ENCODE measurements around the gene AWAT2. TPM values are rescaled to one million over a fixed set of nuclear protein-coding genes. Genes with fewer than 3 reads are reported as not detected.

Gene AWAT2
- total RNA-seq, 1 donor from 2014 or later, result not detected

GRCh38 chrX:70026851-70027200 lies 22.9 kb downstream of the AWAT2 start:
- Mint-ChIP-seq H3K27me3 (ENCODE audit: unreplicated experiment) (no peaks in the 10 kb centered on the region), H3K27ac (ENCODE audit: unreplicated experiment) (no peak overlapping the region), H3K9me3 (ENCODE audit: unreplicated experiment) (no peaks in the 10 kb centered on the region), H3K4me1 (ENCODE audit: low read depth, unreplicated experiment) (peaks cover 9% of the 10 kb centered on the region), H3K36me3 (ENCODE audit: unreplicated experiment) (no peaks in the 10 kb centered on the region), H3K4me3 (ENCODE audit: unreplicated experiment) (no peak overlapping the region)
- DNase-seq, result no peak
- no peak for TF ChIP-seq CTCF (IDR thresholded peaks at IDR 0.05; ENCODE audit: partially characterized antibody, unreplicated experiment)

- H3K4me1 Mint-ChIP-seq (ENCODE audit: low read depth, unreplicated experiment), result peaks cover 8% of the 10 kb centered on the region
- H3K27me3 Mint-ChIP-seq (ENCODE audit: unreplicated experiment), result no peaks in the 10 kb centered on the region
- no peak for DNase-seq
- H3K36me3 Mint-ChIP-seq (ENCODE audit: unreplicated experiment), result no peaks in the 10 kb centered on the region
- no peak overlapping the region for H3K4me3 Mint-ChIP-seq (ENCODE audit: unreplicated experiment)
- no peak overlapping the region for H3K27ac Mint-ChIP-seq (ENCODE audit: unreplicated experiment)
- no peaks in the 10 kb centered on the region for H3K9me3 Mint-ChIP-seq (ENCODE audit: unreplicated experiment)
- no peak for TF ChIP-seq CTCF (IDR thresholded peaks at IDR 0.05; ENCODE audit: partially characterized antibody, unreplicated experiment)
These were observed 23.5 kb downstream of the AWAT2 start for GRCh38 chrX:70026112-70026850.

- no peak overlapping the region for H3K4me3 Mint-ChIP-seq (ENCODE audit: unreplicated experiment)
- H3K27ac Mint-ChIP-seq (ENCODE audit: unreplicated experiment), result no peak overlapping the region
- H3K4me1 Mint-ChIP-seq (ENCODE audit: low read depth, unreplicated experiment), result peaks cover under 1% of the 10 kb centered on the region
- TF ChIP-seq CTCF (IDR thresholded peaks at IDR 0.05; ENCODE audit: partially characterized antibody, unreplicated experiment), result no peak
- no peaks in the 10 kb centered on the region for H3K36me3 Mint-ChIP-seq (ENCODE audit: unreplicated experiment)
- H3K27me3 Mint-ChIP-seq (ENCODE audit: unreplicated experiment), result no peaks in the 10 kb centered on the region
- no peak for DNase-seq
- no peaks in the 10 kb centered on the region for H3K9me3 Mint-ChIP-seq (ENCODE audit: unreplicated experiment)
These were observed 24.3 kb downstream of the AWAT2 start for GRCh38 chrX:70025464-70025863.

- no peak overlapping the region for H3K4me3 Mint-ChIP-seq (ENCODE audit: unreplicated experiment)
- H3K27ac Mint-ChIP-seq (ENCODE audit: unreplicated experiment), result no peak overlapping the region
- no peak for TF ChIP-seq CTCF (IDR thresholded peaks at IDR 0.05; ENCODE audit: partially characterized antibody, unreplicated experiment)
- no peak for DNase-seq
- H3K4me1 Mint-ChIP-seq (ENCODE audit: low read depth, unreplicated experiment), result no peaks in the 10 kb centered on the region
- H3K9me3 Mint-ChIP-seq (ENCODE audit: unreplicated experiment), result no peaks in the 10 kb centered on the region
- no peaks in the 10 kb centered on the region for H3K27me3 Mint-ChIP-seq (ENCODE audit: unreplicated experiment)
- H3K36me3 Mint-ChIP-seq (ENCODE audit: unreplicated experiment), result no peaks in the 10 kb centered on the region
These were observed 27.1 kb downstream of the AWAT2 start for GRCh38 chrX:70022616-70023015.

GRCh38 chrX:70016513-70016912 lies 33.2 kb downstream of the AWAT2 start:
- no peak for TF ChIP-seq CTCF (IDR thresholded peaks at IDR 0.05; ENCODE audit: partially characterized antibody, unreplicated experiment)
- no peaks in the 10 kb centered on the region for H3K27me3 Mint-ChIP-seq (ENCODE audit: unreplicated experiment)
- H3K4me1 Mint-ChIP-seq (ENCODE audit: low read depth, unreplicated experiment), result no peaks in the 10 kb centered on the region
- H3K27ac Mint-ChIP-seq (ENCODE audit: unreplicated experiment), result no peak overlapping the region
- no peaks in the 10 kb centered on the region for H3K9me3 Mint-ChIP-seq (ENCODE audit: unreplicated experiment)
- H3K36me3 Mint-ChIP-seq (ENCODE audit: unreplicated experiment), result no peaks in the 10 kb centered on the region
- no peak overlapping the region for H3K4me3 Mint-ChIP-seq (ENCODE audit: unreplicated experiment)
- DNase-seq, result no peak

Data from glutamatergic neuron (in vitro differentiated cells).